Thyroid gland (tissue), 4 donors: Measurements from ENCODE around the gene DNAJB1. TPM values are rescaled to one million over a fixed set of nuclear protein-coding genes. Genes with fewer than 3 reads are reported as not detected.

Experiments
- DNase-seq, 2 donors: peaks; one replicate each; pipeline ENCODE4 v3.0.0-alpha.2; 2019
- H3K27ac ChIP-seq, 3 donors: fragments of 200-600 bp; sonication (generic); 1 replicate in 2 of 3; 2 replicates in 1 of 3; pipeline ENCODE4 v1.5.1; 2016 to 2019; ENCODE audit warnings: mild to moderate bottlenecking in 1 of 3, moderate library complexity in 1 of 3
- H3K27me3 ChIP-seq: fragments of 200-600 bp; sonication (generic); one replicate; pipeline ENCODE4 v1.5.1; 2019
- H3K36me3 ChIP-seq, 2 donors: fragments of 200-600 bp; sonication (generic); one replicate each; pipeline ENCODE4 v1.5.1; 2016 to 2019
- H3K4me1 ChIP-seq, 2 donors: fragments of 200-600 bp; sonication (generic); one replicate each; pipeline ENCODE4 v1.5.1; 2017 to 2019
- H3K4me3 ChIP-seq, 3 donors: fragments of 200-600 bp; sonication (generic); replicated peaks in 1 of 3; 1 replicate in 2 of 3; 2 replicates in 1 of 3; pipeline ENCODE4 v1.5.1; 2016; ENCODE audit warnings: mild to moderate bottlenecking in 1 of 3
- H3K9me3 ChIP-seq: fragments of 200-600 bp; sonication (generic); one replicate; pipeline ENCODE4 v1.5.1; 2017
- POLR2A ChIP-seq, 2 donors: fragments of 450-650 bp; IDR thresholded peaks; one replicate each; pipeline ENCODE4 v1.6.1; 2017; ENCODE audit warnings: antibody characterized with exemption in 2 of 2, mild to moderate bottlenecking in 2 of 2, moderate library complexity in 1 of 2
- WGBS, 2 donors: methylation state at CpG; one replicate each; pipeline ENCODE4 v1.1.5; 2017; 5-methylcytosine and 5-hydroxymethylcytosine counted together
- intact Hi-C: fragments of 100-400 bp; cut with DNase I; formaldehyde crosslinking; loops from one replicate; pipeline ENCODE4 v1.15.1; 2023
- total RNA-seq, 4 donors: library from RNA; depleted of rRNA; stranded (reverse); fragments of >200 nt; gene quantifications; one replicate each; pipeline ENCODE4 v1.2.3, GENCODE V29; 2016
- TF ChIP-seq, protein P1 (sequence below), 6 experiments: fragments of 200-600 bp in 3 of 6; fragments of 450-650 bp in 3 of 6; sonication (generic) in 3 of 6; IDR thresholded peaks; one replicate each; pipeline ENCODE4 v1.5.1; 2016 to 2019; ENCODE audit warnings: antibody characterized with exemption in 6 of 6, mild to moderate bottlenecking in 2 of 6, inconsistent platforms in 1 of 6, moderate library complexity in 1 of 6

DNAJB1 gene
- total RNA-seq, 4 donors from 2014 or later = 49.1 to 61.1 (median 55.3) TPM

DNA sequence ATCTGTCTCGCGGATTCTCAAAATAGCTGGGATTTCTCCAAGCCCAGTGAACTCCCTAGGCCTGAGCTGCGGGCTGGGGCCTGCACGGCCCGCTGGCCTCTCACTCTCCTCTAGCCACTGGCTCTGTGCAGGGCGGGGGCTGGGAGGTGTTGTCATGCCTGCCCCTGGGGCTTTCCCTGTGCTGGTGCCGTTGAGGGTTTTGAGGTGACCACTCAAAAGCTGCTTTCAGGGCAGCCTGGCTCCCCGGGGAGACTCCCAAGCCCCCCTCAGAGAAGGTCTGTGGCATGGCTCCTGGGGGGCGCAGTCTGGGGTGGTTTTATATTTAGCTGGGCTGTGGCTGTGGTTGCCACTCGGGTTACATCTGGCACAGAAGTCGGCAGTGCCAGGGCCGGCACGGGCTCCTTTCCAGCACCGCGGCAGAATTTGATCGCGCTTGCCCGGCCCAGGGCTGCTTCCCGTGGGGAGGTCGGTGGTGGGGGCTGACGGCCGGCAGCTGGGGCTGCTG is 43.7 kb upstream of the DNAJB1 start:
- peak in 1 of 2 donors; percentile 74 for DNase-seq
- peaks cover 22 to 26% of the 10 kb centered on the region in 2 donors for H3K4me1 ChIP-seq
- intact Hi-C loops = no loop called here
- no peak overlapping the region for H3K4me3 ChIP-seq
- peak overlapping the region in 2 of 3 donors; percentile 36 to 77 for H3K27ac ChIP-seq
- peaks cover 8 to 13% of the 10 kb centered on the region in 2 donors for H3K36me3 ChIP-seq
- no peak for TF ChIP-seq POLR2A (IDR thresholded peaks at IDR 0.05)
- TF ChIP-seq, protein P1, sequence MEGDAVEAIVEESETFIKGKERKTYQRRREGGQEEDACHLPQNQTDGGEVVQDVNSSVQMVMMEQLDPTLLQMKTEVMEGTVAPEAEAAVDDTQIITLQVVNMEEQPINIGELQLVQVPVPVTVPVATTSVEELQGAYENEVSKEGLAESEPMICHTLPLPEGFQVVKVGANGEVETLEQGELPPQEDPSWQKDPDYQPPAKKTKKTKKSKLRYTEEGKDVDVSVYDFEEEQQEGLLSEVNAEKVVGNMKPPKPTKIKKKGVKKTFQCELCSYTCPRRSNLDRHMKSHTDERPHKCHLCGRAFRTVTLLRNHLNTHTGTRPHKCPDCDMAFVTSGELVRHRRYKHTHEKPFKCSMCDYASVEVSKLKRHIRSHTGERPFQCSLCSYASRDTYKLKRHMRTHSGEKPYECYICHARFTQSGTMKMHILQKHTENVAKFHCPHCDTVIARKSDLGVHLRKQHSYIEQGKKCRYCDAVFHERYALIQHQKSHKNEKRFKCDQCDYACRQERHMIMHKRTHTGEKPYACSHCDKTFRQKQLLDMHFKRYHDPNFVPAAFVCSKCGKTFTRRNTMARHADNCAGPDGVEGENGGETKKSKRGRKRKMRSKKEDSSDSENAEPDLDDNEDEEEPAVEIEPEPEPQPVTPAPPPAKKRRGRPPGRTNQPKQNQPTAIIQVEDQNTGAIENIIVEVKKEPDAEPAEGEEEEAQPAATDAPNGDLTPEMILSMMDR (IDR thresholded peaks at IDR 0.05) = no peak
- no peaks in the 10 kb centered on the region for H3K9me3 ChIP-seq
- H3K27me3 ChIP-seq = no peaks in the 10 kb centered on the region
- WGBS, 2 donors = 48 to 91% methylated on average over 10 of the region's 22 CpGs

DNA sequence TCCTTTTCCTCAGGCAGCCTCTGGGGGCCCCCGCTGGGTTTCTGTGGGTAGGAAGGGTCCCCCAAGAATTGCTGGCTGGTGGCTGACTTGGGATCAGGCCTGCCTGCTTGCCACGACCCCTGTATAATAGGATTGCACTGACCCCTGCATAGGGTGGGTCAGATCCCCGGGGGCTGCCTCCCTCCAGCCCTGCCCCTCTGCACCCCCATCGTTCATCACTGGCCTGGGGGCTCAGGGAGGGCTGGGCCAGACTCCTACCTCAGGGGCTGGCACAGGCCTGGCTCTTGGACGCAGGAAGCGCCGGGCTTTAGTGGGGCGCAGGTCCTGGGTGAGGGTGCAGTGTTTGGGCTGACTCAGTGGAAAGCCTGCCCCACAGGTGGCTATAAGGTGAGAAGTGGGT is 43.1 kb upstream of the DNAJB1 start:
- Histone ChIP-seq H3K27ac (peak overlapping the region in 1 of 3 donors; percentile 77), H3K4me1 (peaks cover 28 to 33% of the 10 kb centered on the region in 2 donors), H3K4me3 (no peak overlapping the region), H3K27me3 (no peaks in the 10 kb centered on the region), H3K36me3 (peaks cover 8 to 13% of the 10 kb centered on the region in 2 donors), H3K9me3 (no peaks in the 10 kb centered on the region)
- 79 to 83% methylated on average over 5 to 7 of the region's 8 CpGs for WGBS, 2 donors
- DNase-seq = no peak
- TF ChIP-seq, protein P1 (IDR thresholded peaks at IDR 0.05) = no peak
- no peak for TF ChIP-seq POLR2A (IDR thresholded peaks at IDR 0.05)
- intact Hi-C loops = no loop called here

DNA sequence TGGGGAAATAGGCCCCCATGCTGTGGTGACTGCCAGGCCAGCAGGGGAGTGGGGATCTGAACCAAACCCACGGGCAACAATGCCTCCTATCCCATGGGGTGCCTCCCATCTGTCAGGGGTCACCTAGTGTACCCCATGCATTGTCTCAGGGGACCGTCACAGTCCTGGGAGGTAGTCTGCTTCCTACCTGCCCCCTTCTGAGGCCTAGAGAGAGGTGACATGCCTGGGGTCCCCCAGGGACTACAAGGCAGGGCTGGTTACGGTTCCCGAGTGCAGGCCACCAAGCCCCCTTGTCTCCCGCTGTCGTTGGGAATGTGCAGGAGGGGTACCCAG is 42.5 kb upstream of the DNAJB1 start:
- Histone ChIP-seq H3K4me3 (no peak overlapping the region), H3K27ac (peak overlapping the region in 1 of 3 donors; percentile 77), H3K4me1 (peaks cover 33 to 35% of the 10 kb centered on the region in 2 donors), H3K27me3 (no peaks in the 10 kb centered on the region), H3K9me3 (no peaks in the 10 kb centered on the region), H3K36me3 (peaks cover 8 to 9% of the 10 kb centered on the region in 2 donors)
- WGBS, 2 donors = 74 to 87% methylated on average over 4 to 6 of the region's 6 CpGs
- intact Hi-C loops = no loop called here
- TF ChIP-seq, protein P1 (IDR thresholded peaks at IDR 0.05) = no peak
- no peak for TF ChIP-seq POLR2A (IDR thresholded peaks at IDR 0.05)
- no peak for DNase-seq

DNA sequence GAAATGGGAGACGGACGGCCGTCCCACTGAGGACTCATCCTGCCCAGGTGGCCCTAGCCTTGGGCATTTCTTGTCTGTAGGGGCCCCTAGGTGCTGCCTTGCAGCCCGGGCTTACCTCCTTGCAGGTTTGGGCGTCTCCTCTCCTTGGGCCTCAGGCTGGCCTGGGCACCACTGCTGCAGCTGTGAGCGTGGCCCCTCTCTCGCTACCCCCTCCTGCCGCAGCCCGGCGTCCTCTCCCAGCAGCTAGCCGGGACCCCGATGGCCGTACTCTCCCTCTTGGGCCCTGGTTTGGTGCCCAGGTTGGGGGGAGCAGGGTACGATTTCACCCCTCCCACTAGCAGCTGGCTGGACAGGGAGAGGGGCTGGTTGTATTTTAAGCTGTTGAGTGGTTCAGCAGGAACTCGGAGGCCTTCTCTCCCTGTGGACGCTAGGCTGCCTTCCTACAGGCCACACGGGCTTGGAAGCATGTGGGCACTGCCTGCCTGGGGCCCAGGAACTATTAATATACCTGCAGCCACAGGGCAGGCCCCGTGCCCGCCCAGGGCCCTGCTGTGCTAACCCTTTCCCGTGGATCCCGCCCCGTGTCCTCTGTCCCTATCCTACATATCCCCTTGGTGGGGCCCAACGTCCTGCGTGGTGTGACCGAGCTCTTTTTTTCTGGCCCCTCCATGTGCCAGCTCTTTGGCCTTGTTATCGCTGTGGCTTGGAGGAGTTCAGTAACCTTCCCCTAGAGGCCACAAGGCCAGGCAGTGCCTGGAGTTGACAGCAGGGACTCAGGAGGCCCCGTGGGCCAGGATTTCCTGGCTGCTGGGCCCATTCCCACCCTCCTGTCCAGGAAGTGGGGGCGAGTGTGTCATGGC is 41.9 kb upstream of the DNAJB1 start:
- H3K27ac ChIP-seq = peak overlapping the region in 1 of 3 donors; percentile 77
- intact Hi-C loops = loop anchor here (10.0 kb wide), 1 partner anchor 55 kb away; no protein-coding TSS in a partner anchor
- H3K27me3 ChIP-seq = no peaks in the 10 kb centered on the region
- H3K9me3 ChIP-seq = no peaks in the 10 kb centered on the region
- DNase-seq = no peak
- H3K4me1 ChIP-seq = peaks cover 33 to 35% of the 10 kb centered on the region in 2 donors
- no peak for TF ChIP-seq POLR2A (IDR thresholded peaks at IDR 0.05)
- TF ChIP-seq, protein P1 (IDR thresholded peaks at IDR 0.05) = no peak
- no peak overlapping the region for H3K4me3 ChIP-seq
- WGBS, 2 donors = 81 to 82% methylated on average over 16 to 25 of the region's 28 CpGs
- H3K36me3 ChIP-seq = peaks cover 4% of the 10 kb centered on the region in 2 donors
